HepG2 (cell line): ENCODE measurements around the gene KIF7. TPM values are rescaled to one million over a fixed set of nuclear protein-coding genes. Genes with fewer than 3 reads are reported as not detected.

ENCODE experiments used
- BCL6 ChIP-seq: IDR thresholded peaks from 2 replicates; pipeline ENCODE4 v1.6.1; 2016; ENCODE audit warnings: missing genetic modification reagents, missing compliant biosample characterization
- HNF1B ChIP-seq: sonication (generic); formaldehyde crosslinking; IDR thresholded peaks from 2 replicates; pipeline ENCODE4 v1.5.1; 2020; ENCODE audit warnings: mild to moderate bottlenecking, moderate library complexity, missing genetic modification reagents
- KLF16 ChIP-seq, 2 experiments: sonication (generic) in 1 of 2; formaldehyde crosslinking in 1 of 2; IDR thresholded peaks; 2 replicates each; pipeline versions ENCODE4 v1.6.1 to v1.8.0; 2016 to 2023; ENCODE audit warnings: missing genetic modification reagents in 2 of 2, missing compliant biosample characterization in 1 of 2
- LCORL ChIP-seq, 2 experiments: fragments of 450-650 bp in 1 of 2; sonication (generic) in 1 of 2; formaldehyde crosslinking in 1 of 2; IDR thresholded peaks; 2 replicates each; pipeline versions ENCODE4 v1.5.0 to v1.6.1; 2017 to 2020; ENCODE audit warnings: antibody characterized with exemption in 1 of 2, missing genetic modification reagents in 1 of 2
- MEIS1 ChIP-seq: sonication (generic); formaldehyde crosslinking; IDR thresholded peaks from 2 replicates; pipeline ENCODE4 v1.9.0; 2021; ENCODE audit warnings: mild to moderate bottlenecking, missing genetic modification reagents, moderate library complexity, borderline replicate concordance
- RBM22 ChIP-seq: fragments of 200-400 bp; formaldehyde crosslinking; optimal IDR thresholded peaks from 2 replicates; pipeline ENCODE3; 2017; ENCODE audit warnings: mild to moderate bottlenecking, low read length, moderate library complexity
- SPEN ChIP-seq: sonication (generic); formaldehyde crosslinking; IDR thresholded peaks from 2 replicates; pipeline ENCODE4 v1.5.1; 2020; ENCODE audit warnings: low read depth, mild to moderate bottlenecking, missing genetic modification reagents
- TFDP2 ChIP-seq: sonication (generic); formaldehyde crosslinking; IDR thresholded peaks from 2 replicates; pipeline ENCODE4 v1.4.0; 2020; ENCODE audit warnings: missing genetic modification reagents
- THAP8 ChIP-seq: sonication (generic); formaldehyde crosslinking; IDR thresholded peaks from 2 replicates; pipeline ENCODE4 v1.5.1; 2020; ENCODE audit warnings: missing genetic modification reagents, mild to moderate bottlenecking, borderline replicate concordance
- USF2 ChIP-seq, 2 experiments: sonication (generic) in 1 of 2; formaldehyde crosslinking in 1 of 2; IDR thresholded peaks; 2 replicates each; pipeline versions ENCODE4 v1.5.1 to v1.6.1; 2011 to 2020; ENCODE audit warnings: borderline replicate concordance in 1 of 2, low read depth in 1 of 2, low read length in 1 of 2, mild to moderate bottlenecking in 1 of 2, missing genetic modification reagents in 1 of 2, moderate library complexity in 1 of 2
- YEATS4 ChIP-seq: sonication (generic); formaldehyde crosslinking; IDR thresholded peaks from 2 replicates; pipeline ENCODE4 v1.4.0; 2020; ENCODE audit warnings: missing genetic modification reagents, borderline replicate concordance
- ZBTB4 ChIP-seq: sonication (generic); formaldehyde crosslinking; IDR thresholded peaks from 2 replicates; pipeline ENCODE4 v1.4.0; 2020; ENCODE audit warnings: missing genetic modification reagents, mild to moderate bottlenecking, borderline replicate concordance
- ZKSCAN1 ChIP-seq: fragments of 150-350 bp; IDR thresholded peaks from 2 replicates; pipeline ENCODE4 v1.6.1; 2014; ENCODE audit warnings: low read length
- ZNF30 ChIP-seq: sonication (generic); formaldehyde crosslinking; IDR thresholded peaks from 2 replicates; pipeline ENCODE4 v1.5.0; 2020; ENCODE audit warnings: mild to moderate bottlenecking, missing genetic modification reagents
- polyA plus RNA-seq, 8 experiments: library from polyadenylated mRNA; depleted of rRNA in 3 of 8; stranded (reverse) in 7 of 8; unstranded in 1 of 8; fragments of >200 nt; fragmentation: Illumina TruSeq in 4 of 8; extraction: Trizol in 4 of 8; gene quantifications; 2 replicates each; pipeline versions ENCODE4 v1.2.1 to v1.2.3, GENCODE V29; 2011 to 2016; ENCODE audit warnings: low read depth in 4 of 8, missing spikeins in 1 of 8, mixed read lengths in 1 of 8; ENCODE audit not compliant: insufficient read depth in 1 of 8
- total RNA-seq, 5 experiments: library from RNA; depleted of rRNA; stranded (reverse); fragments of >200 nt; fragmentation: Illumina TruSeq; extraction: Trizol; gene quantifications; 2 replicates each; pipeline ENCODE4 v1.2.3, GENCODE V29; 2016; ENCODE audit warnings: low read depth in 1 of 5

Gene KIF7
- total and polyA plus RNA-seq, 2 of the 13 experiments (the other 11 are each of a cell fraction or from before 2014, with no cell fraction given), result 1.5 to 6.2 TPM

- TF ChIP-seq USF2 (IDR thresholded peaks at IDR 0.05; ENCODE audit: low read depth, low read length) (no peak), USF2 (CRISPR knock-in tag; IDR thresholded peaks at IDR 0.05; ENCODE audit: borderline replicate concordance) (no peak), ZBTB4 (no peak), SPEN (CRISPR knock-in tag) (peak; percentile 20; the same call in 1 of the 2 replicates), KLF16 (CRISPR knock-in tag; IDR thresholded peaks at IDR 0.05) (no peak), TFDP2 (CRISPR knock-in tag) (0 out of 2 replicates have a peak, but pooled peaks have one; percentile 27), THAP8 (no peak), RBM22 (no peak), ZKSCAN1 (no peak), MEIS1 (CRISPR knock-in tag) (no peak), YEATS4 (no peak), BCL6 (peak; percentile 52; the same call in 1 of the 2 replicates), ZNF30 (CRISPR knock-in tag) (no peak), HNF1B (CRISPR knock-in tag) (peak; percentile 26; the same call in 1 of the 2 replicates), LCORL (IDR thresholded peaks at IDR 0.05) (no peak), LCORL (CRISPR knock-in tag; IDR thresholded peaks at IDR 0.05) (peak; percentile 85; the same call in 1 of the 2 replicates)
These were observed 25.1 kb upstream of the KIF7 start (continued) for GRCh38 chr15:89680282-89680873.
